Tibial nerve (tissue), 4 donors: ENCODE data around the gene ABCG1.

Source experiments
- EP300 ChIP-seq, 2 donors: sonication (generic); formaldehyde crosslinking; IDR thresholded peaks; one replicate each; pipeline ENCODE4 v1.6.1; 2017; ENCODE audit warnings: antibody characterized with exemption in 2 of 2, mild to moderate bottlenecking in 1 of 2
- TF ChIP-seq, protein P1 (sequence below), 5 experiments: fragments of 200-600 bp in 3 of 5; fragments of 450-650 bp in 2 of 5; sonication (generic) in 3 of 5; IDR thresholded peaks; one replicate each; pipeline ENCODE4 v1.5.1; 2016 to 2019; ENCODE audit warnings: antibody characterized with exemption in 5 of 5, mild to moderate bottlenecking in 3 of 5, moderate library complexity in 2 of 5

DNA sequence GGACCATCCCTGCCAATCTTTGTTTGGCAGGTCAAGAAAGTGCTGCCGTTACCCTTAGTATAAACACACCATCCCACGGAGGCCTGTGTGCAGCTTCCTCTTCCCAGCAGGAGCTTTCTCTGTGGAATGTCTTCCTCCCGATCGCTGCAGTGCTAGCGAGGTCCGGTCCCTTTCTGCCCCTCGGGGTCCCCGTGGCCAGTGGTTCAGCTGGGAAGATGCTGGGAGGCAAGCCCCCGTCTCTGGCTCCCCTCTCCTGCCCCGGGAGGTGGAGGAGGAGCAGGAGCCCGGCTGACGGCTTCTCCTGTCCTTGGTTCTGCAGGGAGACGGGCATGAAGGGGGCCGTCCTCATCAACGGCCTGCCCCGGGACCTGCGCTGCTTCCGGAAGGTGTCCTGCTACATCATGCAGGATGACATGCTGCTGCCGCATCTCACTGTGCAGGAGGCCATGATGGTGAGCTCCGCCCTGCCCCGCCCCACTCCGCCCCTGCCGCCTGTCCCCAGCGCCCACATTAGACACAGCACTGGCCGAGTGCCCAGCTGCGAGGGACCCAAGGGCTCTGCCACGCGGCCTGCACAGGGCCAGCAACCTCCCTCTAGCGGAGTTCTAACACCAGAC, 54.2 kb downstream of the ABCG1 start:
- TF ChIP-seq, protein P1, sequence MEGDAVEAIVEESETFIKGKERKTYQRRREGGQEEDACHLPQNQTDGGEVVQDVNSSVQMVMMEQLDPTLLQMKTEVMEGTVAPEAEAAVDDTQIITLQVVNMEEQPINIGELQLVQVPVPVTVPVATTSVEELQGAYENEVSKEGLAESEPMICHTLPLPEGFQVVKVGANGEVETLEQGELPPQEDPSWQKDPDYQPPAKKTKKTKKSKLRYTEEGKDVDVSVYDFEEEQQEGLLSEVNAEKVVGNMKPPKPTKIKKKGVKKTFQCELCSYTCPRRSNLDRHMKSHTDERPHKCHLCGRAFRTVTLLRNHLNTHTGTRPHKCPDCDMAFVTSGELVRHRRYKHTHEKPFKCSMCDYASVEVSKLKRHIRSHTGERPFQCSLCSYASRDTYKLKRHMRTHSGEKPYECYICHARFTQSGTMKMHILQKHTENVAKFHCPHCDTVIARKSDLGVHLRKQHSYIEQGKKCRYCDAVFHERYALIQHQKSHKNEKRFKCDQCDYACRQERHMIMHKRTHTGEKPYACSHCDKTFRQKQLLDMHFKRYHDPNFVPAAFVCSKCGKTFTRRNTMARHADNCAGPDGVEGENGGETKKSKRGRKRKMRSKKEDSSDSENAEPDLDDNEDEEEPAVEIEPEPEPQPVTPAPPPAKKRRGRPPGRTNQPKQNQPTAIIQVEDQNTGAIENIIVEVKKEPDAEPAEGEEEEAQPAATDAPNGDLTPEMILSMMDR (IDR thresholded peaks at IDR 0.05), result no peak
- no peak for TF ChIP-seq EP300 (IDR thresholded peaks at IDR 0.05)
